A549 (cell line): Measurements from ENCODE around the gene PRDM1. TPM values are rescaled to one million over a fixed set of nuclear protein-coding genes. Genes with fewer than 3 reads are reported as not detected.

ENCODE experiments used
- ATAC-seq, 2 experiments: fragments of 200-7000 bp in 1 of 2; fragments of >200 bp in 1 of 2; cut with Nextera tagmentation in 1 of 2; cut with Tn5 transposase in 1 of 2; 3 replicates each; pipeline versions ENCODE4 v1.8.0 to v1.9.1; 2018 to 2020; ENCODE audit warnings: mild to moderate bottlenecking in 1 of 2, moderate library complexity in 1 of 2
- CTCF ChIA-PET: fragments of 300-600 bp; sonication (Branson Sonifier 250); formaldehyde crosslinking; extraction: SDS; loops from one replicate; lab custom pipeline; 2021; ENCODE audit warnings: antibody characterized with exemption, inconsistent platforms; lab: Yijun Ruan, JAX
- POLR2A ChIA-PET: fragments of 350-600 bp; formaldehyde crosslinking; extraction: SDS; loops from one replicate; lab custom pipeline; 2021; ENCODE audit warnings: antibody characterized with exemption, inconsistent platforms; lab: Yijun Ruan, JAX
- DNase-seq, 2 experiments: peaks; one replicate each; pipeline versions ENCODE4 v3.0.0 to v3.0.0-alpha.2; 2011 to 2016; ENCODE audit warnings: low read depth in 1 of 2, low spot score in 1 of 2
- FAIRE-seq: peaks from 2 replicates; lab custom pipeline; 2011; peaks lifted over from hg19 to GRCh38; lab: Jason Lieb, UNC
- H3K27ac ChIP-seq, 2 experiments: fragments of >200 bp; sonication (Bioruptor Twin); formaldehyde crosslinking; 3 replicates each; pipeline ENCODE4 v1.5.1; 2016 to 2017
- H3K4me1 ChIP-seq: fragments of >200 bp; sonication (Bioruptor Twin); formaldehyde crosslinking; 3 replicates; pipeline ENCODE4 v1.6.1; 2016
- H3K4me2 ChIP-seq: fragments of >200 bp; sonication (Bioruptor Twin); formaldehyde crosslinking; 3 replicates; pipeline ENCODE4 v1.6.1; 2016
- H3K4me3 ChIP-seq: fragments of >200 bp; sonication (Bioruptor Twin); formaldehyde crosslinking; 3 replicates; pipeline ENCODE4 v1.5.1; 2016
- H3K9me3 ChIP-seq: fragments of >200 bp; sonication (Bioruptor Twin); formaldehyde crosslinking; 3 replicates; pipeline ENCODE4 v1.6.1; 2016
- BHLHE40 ChIP-seq: IDR thresholded peaks from 2 replicates; pipeline ENCODE4 v1.6.1; 2012; ENCODE audit warnings: low read depth, low read length, inconsistent platforms
- CBX8 ChIP-seq: fragments of 200-600 bp; sonication (generic); IDR thresholded peaks from 2 replicates; pipeline ENCODE4 v1.6.1; 2016
- E2F6 ChIP-seq: IDR thresholded peaks from 2 replicates; pipeline ENCODE4 v1.6.1; 2012; ENCODE audit warnings: low read depth, borderline replicate concordance
- EHMT2 ChIP-seq: fragments of 200-600 bp; sonication (generic); IDR thresholded peaks from 2 replicates; pipeline ENCODE4 v1.6.1; 2016; ENCODE audit warnings: antibody characterized with exemption, low read depth, mild to moderate bottlenecking, moderate library complexity
- ELK1 ChIP-seq: fragments of 150-350 bp; IDR thresholded peaks from 2 replicates; pipeline ENCODE4 v1.6.1; 2014; ENCODE audit warnings: low read depth, mild to moderate bottlenecking, low read length
- EP300 ChIP-seq, 2 experiments: fragments of >200 bp; sonication (Bioruptor Twin); formaldehyde crosslinking; IDR thresholded peaks; 2 replicates in 1 of 2; 3 replicates in 1 of 2; pipeline ENCODE4 v1.6.1; 2016 to 2017
- GATA3 ChIP-seq: IDR thresholded peaks from 2 replicates; pipeline ENCODE4 v1.6.1; 2012; ENCODE audit warnings: borderline replicate concordance
- HES2 ChIP-seq: fragments of >200 bp; sonication (Bioruptor Twin); formaldehyde crosslinking; IDR thresholded peaks from 2 replicates; pipeline ENCODE4 v1.6.1; 2016
- HOXB5 ChIP-seq: fragments of 250-450 bp; sonication (Bioruptor Pico); IDR thresholded peaks from 2 replicates; pipeline ENCODE4 v1.5.0; 2020; ENCODE audit warnings: mild to moderate bottlenecking, moderate library complexity
- JUNB ChIP-seq: fragments of >200 bp; sonication (Bioruptor Twin); formaldehyde crosslinking; IDR thresholded peaks from 2 replicates; pipeline ENCODE4 v1.6.1; 2016
- KDM1A ChIP-seq: fragments of 200-600 bp; sonication (generic); IDR thresholded peaks from 2 replicates; pipeline ENCODE4 v1.6.1; 2016; ENCODE audit warnings: low read depth, mild to moderate bottlenecking
- MAX ChIP-seq: IDR thresholded peaks from 2 replicates; pipeline ENCODE4 v1.6.1; 2012
- MYC ChIP-seq: IDR thresholded peaks from 2 replicates; pipeline ENCODE4 v1.6.1; 2012; ENCODE audit warnings: mild to moderate bottlenecking, inconsistent platforms, low read length, improper control_type of control experiment, borderline replicate concordance
- NFE2L2 ChIP-seq: fragments of 150-350 bp; conservative IDR thresholded peaks from 2 replicates; pipeline ENCODE4 v1.6.1; 2014; ENCODE audit warnings: low read length
- POLR2AphosphoS2 ChIP-seq: conservative IDR thresholded peaks from 2 replicates; pipeline ENCODE4 v1.6.1; 2012; ENCODE audit warnings: low read length, improper control_type of control experiment, inconsistent platforms
- RARB ChIP-seq: fragments of 250-450 bp; sonication (Bioruptor Pico); IDR thresholded peaks from 2 replicates; pipeline ENCODE4 v1.8.0; 2021; ENCODE audit warnings: mild to moderate bottlenecking, moderate library complexity
- RCOR1 ChIP-seq: fragments of 150-350 bp; IDR thresholded peaks from 2 replicates; pipeline ENCODE4 v1.6.1; 2014; ENCODE audit warnings: antibody characterized with exemption, low read length, low read depth
- RFX5 ChIP-seq: fragments of 450-650 bp; IDR thresholded peaks from 2 replicates; pipeline ENCODE4 v1.7.1; 2014; ENCODE audit warnings: antibody characterized with exemption, mild to moderate bottlenecking, moderate library complexity
- TFCP2L1 ChIP-seq: fragments of 250-450 bp; sonication (Bioruptor Pico); IDR thresholded peaks from 2 replicates; pipeline ENCODE4 v1.5.0; 2021; ENCODE audit warnings: mild to moderate bottlenecking
- TP53 ChIP-seq: fragments of 250-450 bp; sonication (Bioruptor Pico); IDR thresholded peaks from 2 replicates; pipeline ENCODE4 v1.5.0; 2021; ENCODE audit warnings: mild to moderate bottlenecking, moderate library complexity
- USF2 ChIP-seq: fragments of 450-650 bp; IDR thresholded peaks from 2 replicates; pipeline ENCODE4 v1.6.1; 2014; ENCODE audit warnings: antibody characterized with exemption
- WGBS: methylation state at CpG from one replicate; pipeline ENCODE4 v1.1.6; 2017; ENCODE audit errors: missing lambda C conversion rate; 5-methylcytosine and 5-hydroxymethylcytosine counted together
- polyA plus RNA-seq, 4 experiments: library from polyadenylated mRNA; depleted of rRNA in 3 of 4; stranded (reverse); fragments of >200 nt; fragmentation: RNase III in 1 of 4; extraction: RNeasy Plus Mini Kit Qiagen cat#74134 plus additional on column Dnase treatment in 1 of 4; gene quantifications; 2 replicates in 3 of 4; 3 replicates in 1 of 4; pipeline ENCODE4 v1.2.3, GENCODE V29; 2011 to 2017
- TF ChIP-seq, protein P1 (sequence below): IDR thresholded peaks from 2 replicates; pipeline ENCODE4 v1.6.1; 2012
- TF ChIP-seq, protein P2 (sequence below): fragments of >200 bp; sonication (Bioruptor Twin); formaldehyde crosslinking; IDR thresholded peaks from 3 replicates; pipeline ENCODE4 v1.5.1; 2016

The PRDM1 gene
- polyA plus RNA-seq, 2 of the 4 experiments (the other 2 are of a cell fraction), result 2.6 to 11.2 TPM

DNA sequence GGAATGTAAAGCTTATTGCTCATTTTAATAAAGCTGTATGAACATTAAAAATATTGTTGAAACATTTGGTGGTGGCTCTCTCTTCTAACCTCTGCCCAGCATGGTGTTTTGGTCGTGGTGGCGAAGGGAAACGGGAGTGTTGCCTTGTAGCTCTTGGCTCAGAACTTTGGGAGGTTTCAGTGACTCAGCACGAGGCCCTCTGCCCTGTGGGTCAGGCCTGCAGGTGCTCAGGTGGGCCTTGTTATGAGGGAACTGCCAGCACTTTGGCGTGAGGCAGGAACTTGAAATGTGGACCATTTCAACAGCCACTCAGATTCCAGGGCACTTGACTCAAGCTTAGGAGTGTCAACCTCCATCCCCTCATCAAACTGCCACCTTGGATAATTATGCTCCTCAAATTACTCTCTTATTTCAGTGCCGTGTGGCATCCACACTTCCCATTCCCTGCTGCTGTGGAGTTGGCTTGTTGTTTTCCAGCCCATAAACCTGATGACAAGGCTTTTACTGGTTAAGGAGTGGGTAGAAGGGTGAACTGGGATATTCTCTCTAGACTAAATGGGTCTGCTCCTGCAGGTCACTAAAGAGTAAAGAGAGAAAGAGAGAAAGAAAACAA is 36.3 kb downstream of the PRDM1 start:
- no peak overlapping the region for H3K4me2 ChIP-seq
- 77% methylated on average over 6 of the region's 6 CpGs for WGBS
- H3K27ac ChIP-seq, result no peak overlapping the region
- H3K4me1 ChIP-seq, result 0 out of 3 replicates have a peak, but pooled peaks cover 2% of the 10 kb centered on the region
- FAIRE-seq (no peak), ATAC-seq (no peak), DNase-seq (no peak)
- POLR2A ChIA-PET, result no interaction called here
- no peak overlapping the region for H3K4me3 ChIP-seq
- no peaks in the 10 kb centered on the region for H3K9me3 ChIP-seq
- CTCF ChIA-PET, result interaction anchor here (1.2 to 1.3 kb wide), 2 partner anchors 36 to 101 kb away, joined by 4 to 5 read pairs; no protein-coding TSS in a partner anchor
- TF ChIP-seq RFX5, result no peak
- no peak for TF ChIP-seq TP53 (CRISPR knock-in tag)
- TF ChIP-seq KDM1A, result no peak
- TF ChIP-seq TFCP2L1 (CRISPR knock-in tag), result no peak
- TF ChIP-seq GATA3, result no peak
- TF ChIP-seq, protein P1, sequence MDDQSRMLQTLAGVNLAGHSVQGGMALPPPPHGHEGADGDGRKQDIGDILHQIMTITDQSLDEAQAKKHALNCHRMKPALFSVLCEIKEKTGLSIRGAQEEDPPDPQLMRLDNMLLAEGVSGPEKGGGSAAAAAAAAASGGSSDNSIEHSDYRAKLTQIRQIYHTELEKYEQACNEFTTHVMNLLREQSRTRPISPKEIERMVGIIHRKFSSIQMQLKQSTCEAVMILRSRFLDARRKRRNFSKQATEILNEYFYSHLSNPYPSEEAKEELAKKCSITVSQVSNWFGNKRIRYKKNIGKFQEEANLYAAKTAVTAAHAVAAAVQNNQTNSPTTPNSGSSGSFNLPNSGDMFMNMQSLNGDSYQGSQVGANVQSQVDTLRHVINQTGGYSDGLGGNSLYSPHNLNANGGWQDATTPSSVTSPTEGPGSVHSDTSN, result no peak
- no peak for TF ChIP-seq EHMT2
- TF ChIP-seq ELK1, result no peak
- no peak for TF ChIP-seq HES2
- no peak for TF ChIP-seq RARB (CRISPR knock-in tag)
- no peak for TF ChIP-seq RCOR1
- TF ChIP-seq MAX, result no peak
- TF ChIP-seq HOXB5 (CRISPR knock-in tag), result no peak
- TF ChIP-seq CBX8, result no peak
- TF ChIP-seq, protein P2, sequence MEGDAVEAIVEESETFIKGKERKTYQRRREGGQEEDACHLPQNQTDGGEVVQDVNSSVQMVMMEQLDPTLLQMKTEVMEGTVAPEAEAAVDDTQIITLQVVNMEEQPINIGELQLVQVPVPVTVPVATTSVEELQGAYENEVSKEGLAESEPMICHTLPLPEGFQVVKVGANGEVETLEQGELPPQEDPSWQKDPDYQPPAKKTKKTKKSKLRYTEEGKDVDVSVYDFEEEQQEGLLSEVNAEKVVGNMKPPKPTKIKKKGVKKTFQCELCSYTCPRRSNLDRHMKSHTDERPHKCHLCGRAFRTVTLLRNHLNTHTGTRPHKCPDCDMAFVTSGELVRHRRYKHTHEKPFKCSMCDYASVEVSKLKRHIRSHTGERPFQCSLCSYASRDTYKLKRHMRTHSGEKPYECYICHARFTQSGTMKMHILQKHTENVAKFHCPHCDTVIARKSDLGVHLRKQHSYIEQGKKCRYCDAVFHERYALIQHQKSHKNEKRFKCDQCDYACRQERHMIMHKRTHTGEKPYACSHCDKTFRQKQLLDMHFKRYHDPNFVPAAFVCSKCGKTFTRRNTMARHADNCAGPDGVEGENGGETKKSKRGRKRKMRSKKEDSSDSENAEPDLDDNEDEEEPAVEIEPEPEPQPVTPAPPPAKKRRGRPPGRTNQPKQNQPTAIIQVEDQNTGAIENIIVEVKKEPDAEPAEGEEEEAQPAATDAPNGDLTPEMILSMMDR, result no peak
- no peak for TF ChIP-seq JUNB
- TF ChIP-seq NFE2L2, result no peak

DNA sequence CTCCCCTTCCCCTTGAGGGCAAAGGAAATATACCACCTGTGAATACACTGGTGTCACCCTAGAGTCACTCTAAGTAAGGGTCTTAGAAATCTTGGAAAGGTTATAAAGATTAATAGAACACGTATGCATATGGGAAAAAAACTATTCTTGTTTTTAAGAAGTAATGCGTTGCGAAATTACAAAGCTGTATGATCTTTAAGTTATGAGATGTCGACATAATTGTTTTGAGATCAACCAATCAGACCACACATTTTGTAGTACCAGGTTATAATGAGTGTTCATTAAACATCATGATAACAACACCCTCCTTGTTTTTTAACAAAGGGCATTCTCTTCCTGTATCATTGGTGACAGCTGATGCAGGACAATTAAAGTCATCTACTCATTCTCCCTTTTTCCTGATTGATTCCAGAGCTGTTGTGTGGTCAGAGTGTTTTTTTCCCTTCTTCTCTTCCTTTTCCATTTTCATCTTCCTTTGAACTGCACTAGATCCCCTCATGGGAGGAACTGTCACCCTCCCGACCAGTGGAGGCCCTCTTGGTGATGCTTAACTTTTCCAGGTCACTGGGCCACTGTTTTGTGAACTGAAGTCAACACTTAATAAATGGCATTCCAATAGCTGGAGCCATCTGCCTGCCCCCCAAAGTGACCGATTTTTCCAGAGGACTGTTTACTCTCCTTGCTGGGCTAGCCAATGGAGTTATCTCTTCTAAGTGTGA is 37.0 kb downstream of the PRDM1 start:
- TF ChIP-seq EP300 (IDR thresholded peaks at IDR 0.05) (no peak), MYC (no peak), GATA3 (no peak), BHLHE40 (no peak), ELK1 (no peak), USF2 (no peak), E2F6 (no peak), POLR2AphosphoS2 (no peak)
- WGBS, result 88% methylated on average over 6 of the region's 6 CpGs
- CTCF ChIA-PET, result interaction anchor here (1.2 to 1.3 kb wide), 2 partner anchors 35 to 100 kb away, joined by 4 to 5 read pairs; no protein-coding TSS in a partner anchor
- POLR2A ChIA-PET, result no interaction called here
- Histone ChIP-seq H3K4me3 (no peak overlapping the region), H3K4me1 (0 out of 3 replicates have a peak, but pooled peaks cover 2% of the 10 kb centered on the region), H3K27ac (no peak overlapping the region), H3K4me2 (no peak overlapping the region), H3K9me3 (no peaks in the 10 kb centered on the region)
- ATAC-seq, result no peak
- FAIRE-seq, result no peak
- no peak for DNase-seq
